Testis (tissue), 3 donors: ENCODE results near the gene RUFY1. TPM values are rescaled to one million over a fixed set of nuclear protein-coding genes. Genes with fewer than 3 reads are reported as not detected.
"Not testable (repeated sequence)": the region's sequence is repeated elsewhere in the genome, so short reads cannot be mapped to it uniquely, and the experiment has no call there.

Experiments used
- DNase-seq: peaks from one replicate; pipeline ENCODE4 v3.0.0-alpha.2; 2019
- H3K27ac ChIP-seq, 2 donors: fragments of 200-600 bp; sonication (generic); one replicate each; pipeline ENCODE4 v1.5.1; 2019
- H3K27me3 ChIP-seq: fragments of 200-600 bp; sonication (generic); one replicate; pipeline ENCODE4 v1.5.1; 2019
- H3K36me3 ChIP-seq: fragments of 200-600 bp; sonication (generic); one replicate; pipeline ENCODE4 v1.5.1; 2017; ENCODE audit warnings: low read depth; ENCODE audit errors: missing control alignments
- H3K4me1 ChIP-seq: fragments of 200-600 bp; sonication (generic); one replicate; pipeline ENCODE4 v1.5.1; 2019
- H3K4me3 ChIP-seq, 2 donors: fragments of 200-600 bp; sonication (generic); one replicate each; pipeline ENCODE4 v1.5.1; 2017 to 2019
- H3K9me3 ChIP-seq: fragments of 200-600 bp; sonication (generic); one replicate; pipeline ENCODE4 v1.5.1; 2017
- CTCF ChIP-seq, 3 experiments: fragments of 450-650 bp in 2 of 3; fragments of 200-600 bp in 1 of 3; sonication (generic) in 1 of 3; IDR thresholded peaks; one replicate each; pipeline ENCODE4 v1.5.1; 2016 to 2019; ENCODE audit warnings: antibody characterized with exemption in 3 of 3, mild to moderate bottlenecking in 2 of 3, moderate library complexity in 1 of 3
- POLR2A ChIP-seq: fragments of 450-650 bp; IDR thresholded peaks from one replicate; pipeline ENCODE4 v1.6.1; 2017; ENCODE audit warnings: antibody characterized with exemption, mild to moderate bottlenecking, moderate library complexity
- WGBS, 2 donors: methylation state at CpG; one replicate each; pipeline ENCODE4 v1.1.5; 2018; 5-methylcytosine and 5-hydroxymethylcytosine counted together
- intact Hi-C: fragments of 100-400 bp; cut with DNase I; formaldehyde crosslinking; loops from one replicate; pipeline ENCODE4 v1.15.1; 2023; ENCODE audit warnings: low total_unique reads
- polyA plus RNA-seq: library from polyadenylated mRNA; stranded (reverse); fragments of 350-450 nt; fragmentation: Illumina TruSeq; extraction: RNeasy Lipid Tissue Mini Kit (QIAGEN cat#74804); gene quantifications from one replicate; pipeline ENCODE4 v1.2.3, GENCODE V29; 2014; ENCODE audit warnings: low read depth, low replicate concordance; ENCODE audit not compliant: insufficient read depth
- total RNA-seq, 2 donors: library from RNA; depleted of rRNA; stranded (reverse); fragments of >200 nt; gene quantifications; one replicate each; pipeline ENCODE4 v1.2.3, GENCODE V29; 2016

Gene RUFY1
- total and polyA plus RNA-seq, 3 donors from 2014 or later, result 28.6 to 51.2 (median 47.0) TPM

- intact Hi-C loops, result no loop called here
- TF ChIP-seq CTCF (IDR thresholded peaks at IDR 0.05) (no peak), POLR2A (no peak)
These were observed 2.7 kb downstream of the RUFY1 start for GRCh38 chr5:179553006-179553405.

GRCh38 chr5:179553875-179554274 is 3.5 kb downstream of the RUFY1 start:
- no peak overlapping the region for H3K27ac ChIP-seq
- H3K4me3 ChIP-seq, result no peak overlapping the region
- H3K27me3 ChIP-seq, result no peaks in the 10 kb centered on the region
- 85 to 88% methylated on average over 7 of the region's 7 CpGs for WGBS, 2 donors
- no peaks in the 10 kb centered on the region for H3K9me3 ChIP-seq
- H3K36me3 ChIP-seq, result no peaks in the 10 kb centered on the region
- intact Hi-C loops, result no loop called here
- DNase-seq, result no peak
- H3K4me1 ChIP-seq, result peaks cover 15% of the 10 kb centered on the region
- no peak for TF ChIP-seq POLR2A
- TF ChIP-seq CTCF (IDR thresholded peaks at IDR 0.05), result no peak

More at GRCh38 chr5:179553006-179553405, 2.7 kb downstream of the RUFY1 start:
- no peak for DNase-seq
- 81 to 83% methylated on average over 4 of the region's 4 CpGs for WGBS, 2 donors
- peaks cover 15% of the 10 kb centered on the region for H3K4me1 ChIP-seq
- H3K9me3 ChIP-seq, result no peaks in the 10 kb centered on the region
- H3K27ac ChIP-seq, result no peak overlapping the region
- H3K36me3 ChIP-seq, result no peaks in the 10 kb centered on the region
- no peak overlapping the region for H3K4me3 ChIP-seq
- no peaks in the 10 kb centered on the region for H3K27me3 ChIP-seq

GRCh38 chr5:179554981-179555380 is 4.6 kb downstream of the RUFY1 start:
- peaks cover 15% of the 10 kb centered on the region for H3K4me1 ChIP-seq
- H3K4me3 ChIP-seq, result no peak overlapping the region
- 95 to 97% methylated on average over 6 of the region's 6 CpGs for WGBS, 2 donors
- H3K27me3 ChIP-seq, result no peaks in the 10 kb centered on the region
- no peak overlapping the region for H3K27ac ChIP-seq
- H3K36me3 ChIP-seq, result no peaks in the 10 kb centered on the region
- no peak for DNase-seq
- intact Hi-C loops, result no loop called here
- H3K9me3 ChIP-seq, result no peaks in the 10 kb centered on the region
- TF ChIP-seq CTCF (IDR thresholded peaks at IDR 0.05) (no peak), POLR2A (no peak)

GRCh38 chr5:179558261-179558799 is 8.0 kb downstream of the RUFY1 start:
- 66 to 70% methylated on average over 15 of the region's 15 CpGs for WGBS, 2 donors
- H3K9me3 ChIP-seq, intact Hi-C loops, H3K4me1 ChIP-seq, DNase-seq, H3K36me3 ChIP-seq, H3K27me3 ChIP-seq: not testable (repeated sequence)
- Histone ChIP-seq H3K4me3 (peak overlapping the region in 1 of 2 donors; percentile 61), H3K27ac (peak overlapping the region in 1 of 2 donors; percentile 83)

GRCh38 chr5:179558932-179559283 is 8.6 kb downstream of the RUFY1 start:
- intact Hi-C loops, result no loop called here
- H3K9me3 ChIP-seq, result no peaks in the 10 kb centered on the region
- no peaks in the 10 kb centered on the region for H3K36me3 ChIP-seq
- TF ChIP-seq CTCF (IDR thresholded peaks at IDR 0.05) (no peak), POLR2A (no peak)
- no peaks in the 10 kb centered on the region for H3K4me1 ChIP-seq
- 3 to 11% methylated on average over 14 of the region's 14 CpGs for WGBS, 2 donors
- H3K27ac ChIP-seq, result peak overlapping the region; percentile 82 to 83
- H3K27me3 ChIP-seq, result no peaks in the 10 kb centered on the region
- peak overlapping the region; percentile 61 to 65 for H3K4me3 ChIP-seq
- DNase-seq, result peak; percentile 56
